DND-41 (cell line): ENCODE measurements around the gene HMGN4.
A peak's percentile ranks its signal among the peaks of the same experiment; 100 is the strongest.
"Not testable (repeated sequence)": the region's sequence is repeated elsewhere in the genome, so short reads cannot be mapped to it uniquely, and the experiment has no call there.

Experiments
- ATAC-seq: fragments of 200-7000 bp; cut with Tn5 transposase; 3 replicates; pipeline ENCODE4 v1.9.1; 2021; ENCODE audit warnings: low read depth; ENCODE audit not compliant: insufficient read depth
- DNase-seq: peaks from one replicate; pipeline ENCODE4 v3.0.0-alpha.2; 2020
- H2AFZ ChIP-seq: 2 replicates; pipeline ENCODE4 v1.6.0; 2012; ENCODE audit warnings: low read depth, low read length
- H3K27ac ChIP-seq: 2 replicates; pipeline ENCODE4 v1.5.1; 2012; ENCODE audit warnings: low read length, inconsistent platforms
- H3K27me3 ChIP-seq: fragments of 200-600 bp; sonication (generic); 2 replicates; pipeline ENCODE4 v1.6.0; 2012; ENCODE audit warnings: low read length, mild to moderate bottlenecking, inconsistent platforms; ENCODE audit not compliant: insufficient read depth, poor library complexity
- H3K36me3 ChIP-seq: 2 replicates; pipeline ENCODE4 v1.5.1; 2012; ENCODE audit warnings: low read length, inconsistent platforms; ENCODE audit not compliant: insufficient read depth
- H3K4me1 ChIP-seq: 2 replicates; pipeline ENCODE4 v1.5.1; 2012; ENCODE audit warnings: mild to moderate bottlenecking, low read length; ENCODE audit not compliant: insufficient read depth
- H3K4me2 ChIP-seq: 2 replicates; pipeline ENCODE4 v1.6.0; 2012; ENCODE audit warnings: mild to moderate bottlenecking, moderate library complexity, low read length, inconsistent platforms; ENCODE audit not compliant: insufficient read depth
- H3K4me3 ChIP-seq, 2 experiments: fragments of 200-600 bp in 1 of 2; shearing (Covaris generic) in 1 of 2; 2 replicates each; pipeline ENCODE4 v1.5.1; 2012 to 2016; ENCODE audit warnings: inconsistent platforms in 2 of 2, low read length in 2 of 2, mild to moderate bottlenecking in 2 of 2, low read depth in 1 of 2, moderate library complexity in 1 of 2
- H3K79me2 ChIP-seq: 2 replicates; pipeline ENCODE4 v1.6.0; 2012; ENCODE audit warnings: low read length, inconsistent platforms; ENCODE audit not compliant: insufficient read depth
- H3K9ac ChIP-seq: 2 replicates; pipeline ENCODE4 v1.6.0; 2012; ENCODE audit warnings: low read depth, mild to moderate bottlenecking, inconsistent platforms, low read length, moderate library complexity
- H3K9me3 ChIP-seq: 2 replicates; pipeline ENCODE4 v1.5.1; 2012; ENCODE audit warnings: low read length, moderate library complexity, mild to moderate bottlenecking, inconsistent platforms; ENCODE audit not compliant: insufficient read depth, severe bottlenecking
- H4K20me1 ChIP-seq: 2 replicates; pipeline ENCODE4 v1.6.0; 2012; ENCODE audit warnings: low read length; ENCODE audit not compliant: insufficient read depth
- CTCF ChIP-seq: IDR thresholded peaks from 2 replicates; pipeline ENCODE4 v1.5.1; 2012; ENCODE audit warnings: borderline replicate concordance, low read length, moderate library complexity, mild to moderate bottlenecking; ENCODE audit not compliant: poor library complexity, severe bottlenecking; ENCODE audit errors: extremely low read depth
- EZH2 ChIP-seq: IDR thresholded peaks from 3 replicates; pipeline ENCODE4 v1.6.1; 2012; ENCODE audit warnings: borderline replicate concordance, low read depth, mild to moderate bottlenecking, moderate library complexity, low read length, inconsistent platforms; ENCODE audit not compliant: severe bottlenecking

The HMGN4 gene

GRCh38 chr6:26502626-26503025 is 35.5 kb upstream of the HMGN4 start:
- DNase-seq: no peak
- no peak overlapping the region for H3K27ac ChIP-seq

GRCh38 chr6:26507658-26508057 is 30.5 kb upstream of the HMGN4 start:
- no peak overlapping the region for H3K4me2 ChIP-seq
- no peak overlapping the region for H3K4me3 ChIP-seq
- no peaks in the 10 kb centered on the region for H3K79me2 ChIP-seq
- TF ChIP-seq CTCF (no peak), EZH2 (no peak)
- H3K36me3 ChIP-seq: no peaks in the 10 kb centered on the region
- H2AFZ ChIP-seq: no peak overlapping the region
- H3K27ac ChIP-seq: no peak overlapping the region
- no peak overlapping the region for H3K9ac ChIP-seq
- no peak for DNase-seq
- H4K20me1 ChIP-seq: no peaks in the 10 kb centered on the region
- H3K9me3 ChIP-seq: no peaks in the 10 kb centered on the region
- ATAC-seq: no peak
- no peaks in the 10 kb centered on the region for H3K27me3 ChIP-seq
- H3K4me1 ChIP-seq: no peaks in the 10 kb centered on the region

More at GRCh38 chr6:26502626-26503025, 35.5 kb upstream of the HMGN4 start:
- Histone ChIP-seq H3K36me3 (no peaks in the 10 kb centered on the region), H3K27me3 (no peaks in the 10 kb centered on the region), H2AFZ (no peak overlapping the region), H3K79me2 (no peaks in the 10 kb centered on the region), H3K9me3 (no peaks in the 10 kb centered on the region), H3K4me2 (no peak overlapping the region), H3K4me1 (no peaks in the 10 kb centered on the region), H3K4me3 (no peak overlapping the region), H3K9ac (no peak overlapping the region), H4K20me1 (no peaks in the 10 kb centered on the region)
- ATAC-seq: no peak
- TF ChIP-seq EZH2 (no peak), CTCF (no peak)

GRCh38 chr6:26511033-26511432 is 27.1 kb upstream of the HMGN4 start:
- not testable (repeated sequence) for H3K27me3 ChIP-seq, H3K9ac ChIP-seq, ATAC-seq, H3K4me3 ChIP-seq, H2AFZ ChIP-seq, DNase-seq, H4K20me1 ChIP-seq, H3K4me1 ChIP-seq, H3K9me3 ChIP-seq, H3K4me2 ChIP-seq, H3K27ac ChIP-seq, H3K36me3 ChIP-seq, H3K79me2 ChIP-seq

- Histone ChIP-seq H3K27me3 (no peaks in the 10 kb centered on the region), H4K20me1 (no peaks in the 10 kb centered on the region), H3K4me2 (no peak overlapping the region), H3K4me1 (peaks cover 3% of the 10 kb centered on the region), H3K27ac (no peak overlapping the region), H3K4me3 (no peak overlapping the region), H3K79me2 (no peaks in the 10 kb centered on the region), H3K9ac (no peak overlapping the region), H3K9me3 (no peaks in the 10 kb centered on the region), H3K36me3 (no peaks in the 10 kb centered on the region), H2AFZ (0 out of 2 replicates have a peak overlapping the region, but pooled peaks have one; percentile 44)
- TF ChIP-seq CTCF (no peak), EZH2 (no peak)
- ATAC-seq (no peak), DNase-seq (no peak)
These were observed 23.2 kb upstream of the HMGN4 start for GRCh38 chr6:26514984-26515383.
